ENCODE data around the gene BRF1.
"Not testable (repeated sequence)": the region's sequence is repeated elsewhere in the genome, so short reads cannot be mapped to it uniquely, and the experiment has no call there.

Gene BRF1

GRCh38 chr14:105294142-105294597 is 6.6 kb downstream of the BRF1 start:
- no peak for DNase-seq (ENCODE audit: low read depth in 2 of 2, low spot score in 1 of 2)

GRCh38 chr14:105292826-105293711 is 7.7 kb downstream of the BRF1 start:
- no peak for DNase-seq (ENCODE audit: low read depth in 2 of 2, low spot score in 1 of 2)

- no peak for DNase-seq (ENCODE audit: low read depth in 2 of 2, low spot score in 1 of 2)
Measured at GRCh38 chr14:105290621-105291346, 10.0 kb downstream of the BRF1 start.

DNA sequence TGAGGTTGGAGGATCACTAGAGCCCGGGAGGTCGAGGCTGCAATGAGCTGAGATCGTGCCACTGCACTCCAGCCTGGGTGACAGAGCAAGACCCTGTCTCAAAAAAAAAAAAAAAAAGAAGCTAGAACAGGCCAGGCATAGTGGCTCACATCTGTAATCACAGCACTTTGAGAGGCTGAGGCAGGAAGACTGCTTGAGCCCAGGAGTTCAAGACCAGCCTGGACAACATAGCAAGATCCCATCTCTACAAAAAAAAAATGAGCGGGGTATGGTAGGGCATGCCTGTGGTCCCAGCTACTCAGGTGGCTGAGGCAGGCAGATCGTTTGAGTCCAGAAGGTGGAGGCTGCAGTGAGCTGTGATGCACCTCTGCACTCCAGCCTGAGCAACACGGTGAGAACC is 11.9 kb downstream of the BRF1 start:
- not testable (repeated sequence) for DNase-seq (ENCODE audit: low read depth in 2 of 2, low spot score in 1 of 2)

- no peak for DNase-seq (ENCODE audit: low read depth in 2 of 2, low spot score in 1 of 2)
Measured at GRCh38 chr14:105287249-105288102, 13.3 kb downstream of the BRF1 start.

GRCh38 chr14:105286759-105287144 is 14.0 kb downstream of the BRF1 start:
- DNase-seq (ENCODE audit: low read depth in 2 of 2, low spot score in 1 of 2), result no peak

DNA sequence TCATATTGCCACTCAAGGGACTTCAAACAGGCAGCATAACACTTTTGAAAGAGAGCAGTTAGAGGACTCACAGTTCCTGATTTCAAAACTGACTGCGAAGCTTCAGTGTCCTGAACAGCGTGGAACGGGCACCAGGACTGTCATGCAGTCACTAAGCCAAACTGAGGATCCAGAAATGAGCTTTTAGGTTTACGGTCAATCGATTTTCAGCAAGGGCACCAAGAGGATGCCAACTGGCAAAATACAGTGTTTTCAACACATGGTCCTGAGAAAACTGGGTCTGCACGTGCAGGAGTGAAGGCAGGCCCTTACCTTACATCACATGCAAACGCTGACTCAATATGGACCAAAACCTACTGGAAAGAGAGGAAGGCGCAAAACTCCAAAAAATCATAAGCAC is 15.6 kb downstream of the BRF1 start:
- no peak for DNase-seq (ENCODE audit: low read depth in 2 of 2, low spot score in 1 of 2)

- DNase-seq (ENCODE audit: low read depth in 2 of 2, low spot score in 1 of 2), result no peak
Measured at GRCh38 chr14:105283899-105284298, 16.9 kb downstream of the BRF1 start.

DNA sequence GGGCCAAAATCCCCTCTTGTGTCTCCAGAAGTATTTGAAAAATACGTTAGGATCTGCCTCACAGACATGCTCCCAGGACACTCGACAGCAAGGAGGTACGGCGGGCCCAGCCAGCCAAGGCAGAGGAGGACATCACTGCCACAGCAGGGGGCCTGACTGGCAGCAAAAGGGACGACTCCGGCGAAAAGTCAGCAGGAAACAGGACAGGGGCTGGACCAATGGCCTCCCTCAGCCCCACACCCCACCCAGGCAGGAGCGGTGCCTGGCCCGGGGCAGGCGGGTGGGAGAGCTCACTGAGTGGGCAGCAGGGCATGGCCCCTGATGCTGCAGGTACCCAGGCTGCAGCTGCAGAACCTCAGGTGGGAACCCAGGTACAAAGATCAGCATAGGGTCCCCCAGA is 17.8 kb downstream of the BRF1 start:
- no peak for DNase-seq (ENCODE audit: low read depth in 2 of 2, low spot score in 1 of 2)

DNA sequence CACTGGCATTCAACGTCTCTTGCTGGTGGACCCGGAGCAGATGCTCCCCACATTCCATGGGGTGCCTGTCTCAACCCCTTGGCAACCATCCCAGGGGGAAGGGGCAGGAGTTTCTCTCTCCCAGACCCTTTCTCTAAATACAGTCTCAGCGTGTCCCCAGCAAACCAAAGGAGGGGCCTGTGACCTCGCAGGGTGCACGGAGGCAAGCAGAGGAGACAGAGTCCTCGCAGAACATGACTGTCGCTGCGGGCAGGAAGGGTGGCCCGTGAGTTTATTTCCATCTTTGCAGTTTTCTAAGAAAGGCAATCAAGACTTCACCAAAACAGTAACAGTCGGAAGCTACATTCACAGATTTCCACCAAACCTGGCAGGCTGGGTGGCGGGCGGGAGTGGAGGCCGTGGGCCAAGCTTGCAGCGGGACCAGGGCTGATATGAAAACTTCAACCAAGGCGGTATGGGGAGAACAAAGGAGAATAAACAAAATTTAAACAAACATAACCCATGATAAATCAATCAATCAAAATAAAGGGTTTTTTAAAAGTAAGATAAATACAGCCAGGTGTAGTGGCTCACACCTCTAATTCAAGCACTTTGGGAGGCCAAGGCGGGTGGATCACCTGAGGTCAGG is 18.6 kb downstream of the BRF1 start:
- no peak for DNase-seq (ENCODE audit: low read depth in 2 of 2, low spot score in 1 of 2)

DNA sequence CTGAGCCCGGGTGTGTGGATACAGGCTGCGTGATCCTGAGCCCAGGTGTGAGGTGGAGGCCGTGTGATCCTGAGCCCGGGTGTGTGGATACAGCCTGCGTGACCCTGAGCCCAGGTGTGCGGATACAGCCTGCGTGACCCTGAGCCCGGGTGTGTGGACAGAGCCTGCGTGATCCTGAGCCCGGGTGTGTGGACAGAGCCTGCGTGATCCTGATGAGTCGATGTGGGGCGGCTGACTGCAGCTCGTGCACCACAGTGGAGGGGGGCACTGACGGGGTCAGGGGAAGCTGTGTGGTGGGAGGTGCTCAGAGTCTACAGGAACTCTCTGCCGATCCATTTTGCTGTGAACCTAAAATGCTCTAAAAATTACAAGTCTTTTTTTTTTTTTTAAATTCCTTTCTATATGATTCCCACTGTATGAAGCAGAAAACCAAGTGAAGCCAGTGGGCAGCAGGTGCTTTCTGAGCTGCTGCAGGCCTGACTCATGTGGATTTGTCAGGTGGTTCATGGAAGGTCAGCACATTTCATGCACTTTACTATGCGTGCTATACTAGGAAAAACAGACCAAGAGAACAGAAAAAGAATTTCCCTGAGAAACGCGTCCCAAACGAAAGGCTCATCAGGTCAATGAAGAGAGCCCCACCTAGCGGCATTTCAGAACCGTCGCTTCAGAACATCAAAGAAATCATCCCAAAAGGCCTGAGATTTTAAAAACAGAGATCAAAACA is 19.3 kb downstream of the BRF1 start:
- DNase-seq (ENCODE audit: low read depth in 2 of 2, low spot score in 1 of 2), result no peak

- DNase-seq (ENCODE audit: low read depth in 2 of 2, low spot score in 1 of 2), result no peak
Measured at GRCh38 chr14:105280525-105280924, 20.3 kb downstream of the BRF1 start.

- no peak for DNase-seq (ENCODE audit: low read depth in 2 of 2, low spot score in 1 of 2)
Measured at GRCh38 chr14:105279642-105280361, 21.0 kb downstream of the BRF1 start.

- DNase-seq (ENCODE audit: low read depth in 2 of 2, low spot score in 1 of 2), result not testable (repeated sequence)
Measured at GRCh38 chr14:105277448-105277847, 23.4 kb downstream of the BRF1 start.

- no peak for DNase-seq (ENCODE audit: low read depth in 2 of 2, low spot score in 1 of 2)
Measured at GRCh38 chr14:105275267-105275946, 25.4 kb downstream of the BRF1 start.

DNA sequence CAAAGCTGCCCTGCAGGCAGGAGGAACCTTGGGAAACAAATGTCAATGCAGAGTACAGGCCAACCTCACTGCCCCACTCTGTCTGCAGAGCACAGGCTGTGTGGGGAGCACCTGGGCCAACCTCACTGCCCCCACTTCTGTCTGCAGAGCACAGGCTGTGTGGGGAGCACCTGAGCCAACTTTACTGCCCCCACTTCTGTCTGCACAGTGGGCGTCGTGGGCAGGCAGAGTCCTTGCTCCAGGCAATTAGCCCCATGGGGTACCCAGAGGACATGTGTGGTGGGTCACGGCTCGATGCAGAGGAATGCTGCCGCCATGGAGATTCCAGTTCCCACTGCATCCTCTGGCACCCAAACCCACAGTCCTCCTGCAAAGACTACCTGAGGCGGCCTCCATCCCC is 26.2 kb downstream of the BRF1 start:
- no peak for DNase-seq (ENCODE audit: low read depth in 2 of 2, low spot score in 1 of 2)

- DNase-seq (ENCODE audit: low read depth in 2 of 2, low spot score in 1 of 2), result no peak
Measured at GRCh38 chr14:105273062-105273461, 27.7 kb downstream of the BRF1 start.

DNA sequence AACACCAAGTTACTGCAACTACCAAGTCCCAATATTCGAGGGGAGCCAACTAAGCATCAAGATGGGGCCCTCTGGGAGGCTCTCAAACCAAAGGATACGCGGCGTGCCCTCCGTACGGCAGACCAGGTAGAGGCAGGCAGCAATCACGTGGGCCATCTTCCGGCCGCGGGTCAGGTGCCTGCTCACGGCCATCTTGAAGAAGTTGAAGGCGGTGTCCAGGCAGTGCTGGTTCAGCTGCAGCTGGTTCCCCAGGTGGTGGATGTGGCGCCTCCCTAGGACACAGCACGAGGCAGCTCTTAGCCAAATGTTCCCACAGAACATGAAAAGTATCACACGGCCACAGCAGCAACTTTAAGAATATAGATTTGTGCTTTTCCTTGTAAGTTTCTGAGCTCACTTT is 28.2 kb downstream of the BRF1 start:
- DNase-seq (ENCODE audit: low read depth in 2 of 2, low spot score in 1 of 2), result no peak
